Left ventricle myocardium inferior (tissue), 1 donor: Measurements from ENCODE around the gene PAGE2B. TPM values are rescaled to one million over a fixed set of nuclear protein-coding genes. Genes with fewer than 3 reads are reported as not detected.
"Not testable (repeated sequence)": the region's sequence is repeated elsewhere in the genome, so short reads cannot be mapped to it uniquely, and the experiment has no call there.

Source experiments
- DNase-seq: peaks from one replicate; pipeline ENCODE4 v3.0.0-alpha.2; 2020
- H3K27ac ChIP-seq: fragments of 200-600 bp; replicated peaks from 2 replicates; pipeline ENCODE4 v1.8.0; 2021
- H3K27me3 ChIP-seq: fragments of 200-600 bp; 2 replicates; pipeline ENCODE4 v1.8.0; 2021; ENCODE audit warnings: low read depth
- H3K36me3 ChIP-seq: fragments of 200-600 bp; 2 replicates; pipeline ENCODE4 v1.8.0; 2021
- H3K4me1 ChIP-seq: fragments of 200-600 bp; 2 replicates; pipeline ENCODE4 v1.8.0; 2021
- H3K4me3 ChIP-seq: fragments of 200-600 bp; 2 replicates; pipeline ENCODE4 v1.8.0; 2021; ENCODE audit warnings: mild to moderate bottlenecking, moderate library complexity
- H3K9me3 ChIP-seq: fragments of 200-600 bp; replicated peaks from 2 replicates; pipeline ENCODE4 v1.8.0; 2021
- CTCF ChIP-seq: fragments of 200-600 bp; IDR thresholded peaks from 2 replicates; pipeline ENCODE4 v1.8.0; 2021; ENCODE audit warnings: antibody characterized with exemption, mild to moderate bottlenecking, borderline replicate concordance
- intact Hi-C: fragments of 100-400 bp; cut with micrococcal nuclease; formaldehyde crosslinking; loops from one replicate; pipeline ENCODE4 v1.11.0; 2022
- total RNA-seq: library from RNA; stranded (reverse); fragmentation: NEBNext Ultra II Directional; extraction: Animal tissue kit (Norgen Biotek cat#: 25700); gene quantifications from one replicate; pipeline ENCODE4 v1.2.1, GENCODE V29; 2021
- donor health status: DM: no; HTN: yes; CAD: no; lungs with severe emphysema.

Gene PAGE2B
- total RNA-seq, 1 donor from 2014 or later: not detected

GRCh38 chrX:55111578-55112254 lies 36.9 kb downstream of the PAGE2B start:
- intact Hi-C loops: no loop called here
- DNase-seq: no peak
- TF ChIP-seq CTCF: no peak
- H3K27me3 ChIP-seq: no peaks in the 10 kb centered on the region
- H3K27ac ChIP-seq: no peak overlapping the region
- H3K4me3 ChIP-seq: no peak overlapping the region
- no peaks in the 10 kb centered on the region for H3K9me3 ChIP-seq
- H3K36me3 ChIP-seq: no peaks in the 10 kb centered on the region
- H3K4me1 ChIP-seq: no peaks in the 10 kb centered on the region

- H3K27me3 ChIP-seq, H3K27ac ChIP-seq, H3K36me3 ChIP-seq, H3K4me3 ChIP-seq, H3K9me3 ChIP-seq, DNase-seq, H3K4me1 ChIP-seq, intact Hi-C loops: not testable (repeated sequence)
Observed at GRCh38 chrX:55116589-55116988, 41.8 kb downstream of the PAGE2B start.

- Histone ChIP-seq H3K27ac (no peak overlapping the region), H3K36me3 (no peaks in the 10 kb centered on the region), H3K9me3 (no peaks in the 10 kb centered on the region), H3K27me3 (no peaks in the 10 kb centered on the region), H3K4me1 (no peaks in the 10 kb centered on the region), H3K4me3 (no peak overlapping the region)
- no peak for DNase-seq
- TF ChIP-seq CTCF: no peak
- intact Hi-C loops: no loop called here
Observed at GRCh38 chrX:55118574-55118973, 43.7 kb downstream of the PAGE2B start.

- H3K4me3 ChIP-seq: no peak overlapping the region
- intact Hi-C loops: no loop called here
- H3K27ac ChIP-seq: no peak overlapping the region
- H3K4me1 ChIP-seq: no peaks in the 10 kb centered on the region
- no peaks in the 10 kb centered on the region for H3K9me3 ChIP-seq
- TF ChIP-seq CTCF: no peak
- DNase-seq: no peak
- no peaks in the 10 kb centered on the region for H3K27me3 ChIP-seq
- H3K36me3 ChIP-seq: no peaks in the 10 kb centered on the region
Observed at GRCh38 chrX:55119271-55119670, 44.4 kb downstream of the PAGE2B start.

- Histone ChIP-seq H3K27me3 (no peaks in the 10 kb centered on the region), H3K36me3 (no peaks in the 10 kb centered on the region), H3K4me3 (no peak overlapping the region), H3K9me3 (no peaks in the 10 kb centered on the region), H3K27ac (no peak overlapping the region), H3K4me1 (no peaks in the 10 kb centered on the region)
- intact Hi-C loops: no loop called here
- no peak for TF ChIP-seq CTCF
- DNase-seq: no peak
Observed at GRCh38 chrX:55119712-55120111, 44.9 kb downstream of the PAGE2B start.

- Histone ChIP-seq H3K36me3 (no peaks in the 10 kb centered on the region), H3K27me3 (no peaks in the 10 kb centered on the region), H3K4me3 (no peak overlapping the region), H3K9me3 (no peaks in the 10 kb centered on the region), H3K4me1 (no peaks in the 10 kb centered on the region), H3K27ac (no peak overlapping the region)
- intact Hi-C loops: no loop called here
- DNase-seq: no peak
- TF ChIP-seq CTCF: no peak
Observed at GRCh38 chrX:55120761-55121358, 46.0 kb downstream of the PAGE2B start.
